GM18951 (cell line): Measurements from ENCODE around the gene SLC13A4.
"Not testable (repeated sequence)": the region's sequence is repeated elsewhere in the genome, so short reads cannot be mapped to it uniquely, and the experiment has no call there.

ENCODE experiments used
- POLR2A ChIP-seq: IDR thresholded peaks from 4 replicates; pipeline ENCODE4 v1.6.1; 2011; ENCODE audit warnings: mild to moderate bottlenecking; ENCODE audit not compliant: insufficient read length, insufficient read depth; ENCODE audit errors: extremely low read depth
- in situ Hi-C: fragments of 300-500 bp; cut with MboI; formaldehyde crosslinking; loops from one replicate; pipeline ENCODE4 v1.12.0; 2022; ENCODE audit warnings: low sequenced_read_pairs, mixed read lengths, inconsistent platforms; ENCODE audit not compliant: unreplicated experiment

Gene SLC13A4

DNA sequence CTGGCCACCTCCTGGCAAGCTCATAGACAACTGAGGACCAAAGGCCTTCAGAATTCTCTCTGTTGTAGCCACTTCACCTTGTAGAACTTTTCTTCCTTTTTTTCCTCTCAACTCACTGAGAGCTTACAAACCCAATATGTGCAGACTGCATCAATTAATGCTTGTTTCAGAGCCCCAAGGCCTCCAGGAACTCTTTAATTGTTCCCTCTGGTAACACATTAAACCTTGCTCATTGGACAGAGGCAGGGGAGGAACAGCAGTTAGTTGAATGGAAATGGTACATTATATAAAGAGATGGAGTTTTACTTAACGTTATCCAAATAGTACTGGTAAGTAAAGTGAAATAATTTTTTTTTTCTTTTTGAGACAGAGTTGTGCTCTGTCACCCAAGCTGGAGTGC is 40.5 kb downstream of the SLC13A4 start:
- in situ Hi-C loops, result no loop called here
- TF ChIP-seq POLR2A, result no peak

DNA sequence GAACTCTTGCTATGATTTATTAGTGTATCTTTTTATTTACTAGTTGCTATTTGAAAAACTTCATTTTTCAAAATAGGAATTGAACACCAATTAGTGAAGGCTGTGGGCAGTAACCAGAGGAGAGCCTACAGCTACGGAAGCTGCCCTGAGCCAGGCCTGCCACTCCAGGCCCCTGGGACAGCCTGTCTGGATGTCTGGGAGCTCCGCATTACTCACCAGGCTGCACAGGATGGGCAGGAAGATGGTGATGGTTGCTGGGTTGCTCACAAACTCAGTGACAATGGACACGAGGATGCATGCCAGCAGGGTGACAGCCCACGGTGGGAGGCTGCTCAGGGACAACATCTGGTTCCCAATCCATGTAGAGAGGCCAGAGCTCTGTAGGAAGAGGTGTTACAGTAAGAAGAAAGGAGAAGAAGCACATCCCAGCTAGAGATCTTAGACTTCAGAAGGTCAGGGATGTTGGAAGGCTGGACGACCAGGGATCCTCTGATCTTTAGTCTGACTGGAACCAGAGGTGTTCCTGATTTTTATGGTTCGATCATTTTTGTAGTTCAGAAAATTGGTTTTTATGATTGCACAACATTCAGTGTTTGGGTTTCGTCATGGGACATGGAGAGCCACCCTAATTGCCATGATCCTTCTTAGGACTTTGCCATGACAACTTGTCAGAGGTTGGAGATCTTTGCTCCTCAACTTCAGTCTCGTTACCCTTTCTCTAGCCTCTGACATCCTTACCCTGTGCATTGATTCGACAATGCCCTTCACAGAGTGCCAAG is 42.5 kb downstream of the SLC13A4 start:
- TF ChIP-seq POLR2A, result no peak
- in situ Hi-C loops, result no loop called here

DNA sequence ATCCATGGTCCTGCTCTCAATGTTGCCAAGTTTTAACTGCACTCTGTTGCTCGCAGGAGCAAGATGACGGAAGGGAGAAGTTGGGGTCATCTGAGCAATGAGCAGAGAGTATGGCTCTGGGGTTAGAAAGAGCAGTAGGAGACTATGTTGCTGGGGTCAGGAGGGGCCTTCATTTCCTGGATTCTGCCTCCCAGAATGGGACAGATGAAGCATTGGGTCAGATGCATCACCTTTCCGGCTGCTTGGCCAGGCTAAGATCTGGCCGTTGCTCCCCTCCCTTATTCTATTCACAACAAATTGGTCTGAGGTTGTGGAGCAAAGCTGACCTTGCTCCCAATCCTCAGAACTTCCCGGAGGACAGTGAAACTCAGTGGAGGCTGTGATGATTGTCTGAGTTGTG is 43.3 kb downstream of the SLC13A4 start:
- in situ Hi-C loops, result no loop called here
- TF ChIP-seq POLR2A, result no peak

DNA sequence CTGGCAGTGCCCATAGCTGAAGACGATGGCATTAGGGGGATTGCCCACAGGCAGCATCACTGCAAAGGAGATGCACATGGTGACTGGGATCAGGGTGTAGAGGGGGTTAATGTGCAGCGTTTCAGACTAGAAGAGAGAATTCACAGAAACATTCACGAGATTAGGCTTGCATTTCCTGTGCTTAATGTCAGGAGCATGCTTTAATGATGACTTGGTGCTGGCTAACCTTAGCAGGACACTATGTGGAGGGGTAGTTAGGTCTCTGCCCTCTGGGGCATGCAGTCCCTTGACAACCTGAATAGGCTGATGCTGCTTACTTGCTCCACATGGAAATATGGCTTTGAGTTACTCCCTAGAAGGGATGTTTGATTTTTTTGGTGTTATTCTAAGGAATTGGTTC is 43.9 kb downstream of the SLC13A4 start:
- in situ Hi-C loops, result no loop called here
- no peak for TF ChIP-seq POLR2A

DNA sequence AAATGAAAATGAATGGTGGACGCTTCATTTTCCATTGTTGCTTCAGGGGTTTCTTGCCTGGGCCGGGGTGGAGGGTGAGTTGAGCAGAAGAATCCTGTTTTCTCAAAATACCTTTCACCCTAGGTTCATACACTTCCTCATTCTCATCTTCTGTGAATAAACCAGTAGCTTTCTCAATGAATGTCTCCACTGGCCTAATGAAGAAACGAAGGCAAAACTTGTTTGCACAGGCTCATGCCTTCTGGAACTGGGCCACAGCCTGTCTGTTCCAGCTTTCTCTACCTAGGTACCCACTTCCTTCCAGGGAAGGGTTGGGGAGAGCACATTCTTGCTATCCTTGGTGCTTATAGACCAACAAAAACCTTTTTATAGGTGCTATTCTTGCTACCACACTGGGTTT is 44.4 kb downstream of the SLC13A4 start:
- no peak for TF ChIP-seq POLR2A
- in situ Hi-C loops, result no loop called here

DNA sequence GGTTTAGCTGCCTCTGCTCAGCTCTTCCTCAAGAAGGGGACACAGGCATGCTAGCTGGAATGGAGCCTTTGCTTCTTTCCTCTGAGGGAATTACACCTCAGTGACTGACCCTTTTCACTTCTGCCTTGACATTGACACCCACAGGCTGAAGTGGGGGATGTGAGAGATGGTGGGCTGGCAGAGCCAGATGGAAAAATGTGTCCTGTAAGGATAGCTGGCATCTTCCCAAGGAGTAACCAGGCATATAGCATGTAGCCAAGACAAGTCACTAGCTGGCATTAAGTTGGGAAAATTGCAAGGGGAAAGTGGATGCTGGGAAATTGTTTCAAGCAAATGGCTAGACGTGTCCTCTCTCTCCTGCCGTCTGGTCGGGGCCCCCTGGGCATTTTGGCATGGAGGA is 45.8 kb downstream of the SLC13A4 start:
- in situ Hi-C loops, result no loop called here
- TF ChIP-seq POLR2A, result no peak

DNA sequence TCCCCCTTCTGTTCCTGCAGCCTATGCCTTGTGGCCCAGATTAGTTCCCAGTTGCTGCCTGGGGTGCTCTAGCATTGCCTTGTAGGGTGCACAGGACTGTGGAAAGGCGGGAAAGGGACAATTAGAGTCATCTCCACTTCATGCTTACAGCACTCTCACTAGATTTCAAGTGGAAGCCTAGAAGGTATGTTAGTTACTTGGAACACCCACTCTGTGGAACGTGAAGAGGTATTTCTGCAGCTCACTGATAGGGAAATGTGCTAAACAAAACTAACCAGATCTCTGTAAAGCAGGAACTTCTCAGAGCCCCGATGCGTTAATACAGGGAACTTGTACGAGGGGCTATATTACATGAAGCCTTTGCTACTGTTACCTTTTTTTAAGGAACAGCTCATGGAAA is 46.2 kb downstream of the SLC13A4 start:
- no peak for TF ChIP-seq POLR2A
- in situ Hi-C loops, result no loop called here

DNA sequence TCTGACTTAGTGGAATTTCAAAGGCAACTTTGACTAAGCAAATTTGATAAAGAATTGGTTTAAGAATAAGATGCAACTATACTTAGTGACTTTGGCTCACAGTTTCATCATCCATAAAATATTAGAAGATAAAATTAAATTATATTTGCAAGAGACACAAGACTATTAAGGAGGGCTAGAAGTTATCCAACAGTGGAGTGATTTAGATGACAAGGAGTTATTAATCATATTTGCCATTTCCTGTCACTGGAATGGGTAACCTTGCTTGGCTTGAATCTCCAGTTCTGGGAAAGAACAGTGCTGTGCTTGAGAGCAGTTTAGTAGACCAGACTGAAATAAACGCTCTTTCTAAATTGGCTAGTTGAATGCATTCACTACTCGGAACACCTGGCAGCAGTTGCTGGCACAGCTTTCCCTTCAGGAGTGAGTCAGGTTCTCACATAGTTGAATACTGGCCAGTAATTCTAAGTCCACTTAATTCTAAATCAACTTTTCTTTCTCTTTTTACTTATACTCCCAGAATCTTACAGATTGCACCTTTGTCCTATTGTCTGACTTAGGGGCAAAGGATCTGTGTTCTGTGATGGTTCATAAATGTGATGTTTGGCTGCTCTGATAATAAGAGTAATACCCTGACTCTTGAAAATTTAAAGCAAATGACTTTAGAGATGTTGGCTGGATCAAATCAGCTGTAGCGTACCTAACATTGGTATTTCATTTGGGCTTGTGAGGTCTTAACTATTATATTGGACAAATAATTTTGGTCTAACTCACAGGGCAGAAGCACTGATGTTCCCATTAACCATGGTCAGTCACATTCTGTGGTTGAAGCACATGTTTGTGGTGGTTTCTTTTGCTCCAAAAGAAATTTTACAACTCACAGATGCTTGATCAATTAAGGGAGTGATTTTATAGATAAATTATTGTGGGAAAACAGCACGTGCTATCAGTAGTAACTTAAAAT is 49.1 kb downstream of the SLC13A4 start:
- in situ Hi-C loops, result no loop called here
- no peak for TF ChIP-seq POLR2A

DNA sequence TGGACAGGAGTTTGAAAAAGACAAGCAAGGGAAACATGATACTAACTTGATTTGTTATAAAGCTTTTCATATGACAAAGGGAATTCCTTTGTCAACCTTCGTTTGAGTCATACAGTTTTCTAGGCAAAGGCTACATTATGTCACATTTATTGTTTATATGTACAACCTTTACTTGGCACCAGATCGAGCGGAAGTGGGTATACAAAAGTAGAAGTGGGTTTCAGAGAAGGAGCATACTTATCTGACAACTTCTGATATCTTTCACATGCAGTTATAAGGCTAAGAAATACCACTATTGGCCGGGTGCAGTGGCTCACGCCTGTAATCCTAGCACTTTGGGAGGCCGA is 54.7 kb downstream of the SLC13A4 start:
- in situ Hi-C loops, result no loop called here
- no peak for TF ChIP-seq POLR2A

DNA sequence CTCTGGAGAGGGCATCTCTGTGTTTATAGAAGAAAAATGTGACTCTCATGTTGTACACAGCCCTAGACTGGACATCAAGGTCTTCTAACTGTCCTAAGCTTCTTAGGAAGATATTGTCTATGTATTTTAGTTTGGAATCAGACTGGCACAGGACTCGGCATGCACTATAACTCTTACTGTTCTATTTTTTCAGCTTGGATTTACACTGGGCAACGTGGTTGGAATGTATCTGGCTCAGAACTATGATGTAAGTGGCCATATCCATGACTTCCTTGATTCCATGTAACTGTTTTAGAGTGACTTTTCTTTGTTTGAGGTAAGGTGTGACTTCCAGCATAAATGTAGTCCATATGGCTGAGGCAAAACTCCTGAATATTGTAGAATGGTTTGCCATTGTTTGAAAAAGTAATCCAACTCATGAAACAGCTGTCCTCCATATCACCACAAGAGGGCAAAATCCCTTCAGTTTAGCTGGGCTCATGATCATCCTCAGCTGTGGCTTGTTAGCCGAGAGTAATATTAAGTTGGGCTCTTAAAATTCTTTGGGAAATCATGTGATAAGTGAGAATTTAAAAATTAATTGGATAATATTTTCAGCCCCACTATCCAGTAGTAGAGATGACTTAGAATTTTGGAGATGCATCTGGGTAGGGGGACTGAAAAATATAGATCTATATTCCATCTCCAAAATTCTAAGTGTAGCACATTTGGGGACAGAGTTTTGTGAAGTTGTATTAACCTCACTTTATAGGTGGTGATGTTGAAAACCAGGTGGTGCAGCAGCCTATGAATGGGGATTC is 55.2 kb downstream of the SLC13A4 start:
- in situ Hi-C loops, result no loop called here

DNA sequence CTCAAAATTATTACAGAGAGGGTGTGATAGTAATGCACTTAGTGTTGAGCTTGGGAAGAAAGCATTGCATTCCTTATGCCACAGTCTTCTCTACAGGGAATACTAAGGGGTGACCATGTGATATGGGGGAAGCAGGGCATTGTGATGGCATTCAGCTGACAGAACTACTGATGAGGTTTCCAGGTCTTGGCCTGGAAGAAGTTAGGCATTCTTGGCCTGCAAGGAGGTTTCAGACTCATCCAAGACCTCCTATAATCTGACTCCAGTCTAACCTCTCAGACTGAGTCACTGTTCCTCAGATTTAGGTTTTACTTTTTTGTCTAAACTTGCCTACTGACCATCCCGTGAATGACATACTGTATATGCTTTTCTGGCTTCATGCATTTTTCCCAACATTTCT is 57.8 kb downstream of the SLC13A4 start:
- no peak for TF ChIP-seq POLR2A
- in situ Hi-C loops, result no loop called here

More for the DNA sequence above, 55.2 kb downstream of the SLC13A4 start:
- no peak for TF ChIP-seq POLR2A

DNA sequence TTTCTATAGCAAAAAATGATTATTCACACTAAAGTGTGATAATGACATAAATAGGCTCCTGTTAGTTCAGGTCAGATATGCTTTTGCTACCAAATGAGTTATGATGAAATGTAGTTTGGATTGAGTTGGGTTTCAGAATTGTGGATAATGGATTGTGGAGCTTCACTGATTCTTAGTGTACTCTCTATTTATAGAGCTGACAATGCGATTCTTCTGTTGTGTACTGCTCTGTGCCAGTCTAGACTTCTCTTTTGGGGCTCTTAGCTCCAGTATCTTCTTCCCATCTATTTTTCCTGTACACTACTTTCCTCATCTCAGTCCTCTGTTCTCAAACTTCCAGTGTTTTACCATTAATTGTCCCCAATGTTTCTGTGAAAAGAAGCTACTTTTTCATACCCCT is 58.2 kb downstream of the SLC13A4 start:
- TF ChIP-seq POLR2A, result no peak
- in situ Hi-C loops, result no loop called here

DNA sequence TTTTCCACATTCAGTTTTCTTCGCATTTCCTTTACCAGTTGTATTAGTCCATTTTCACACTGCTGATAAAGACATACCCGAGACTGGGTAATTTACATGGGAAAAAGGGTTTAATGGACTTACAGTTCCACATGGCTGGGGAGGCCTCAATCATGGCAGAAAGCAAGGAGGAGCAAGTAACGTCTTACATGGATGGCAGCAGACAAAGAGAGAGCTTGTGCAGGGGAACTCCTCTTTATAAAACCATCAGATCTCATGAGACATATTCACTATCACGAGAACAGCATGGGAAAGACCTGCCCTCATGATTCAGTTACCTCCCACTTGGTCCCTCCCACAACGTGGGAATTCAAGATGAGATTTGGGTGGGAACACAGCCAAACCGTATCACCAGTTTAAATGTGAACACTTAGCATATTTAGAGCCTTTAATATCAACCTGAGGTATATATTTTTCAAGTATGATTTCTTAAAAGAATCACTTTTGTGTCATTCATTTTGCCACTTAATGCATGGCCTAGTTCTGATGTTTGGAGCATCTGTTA is 59.1 kb downstream of the SLC13A4 start:
- in situ Hi-C loops, result not testable (repeated sequence)

DNA sequence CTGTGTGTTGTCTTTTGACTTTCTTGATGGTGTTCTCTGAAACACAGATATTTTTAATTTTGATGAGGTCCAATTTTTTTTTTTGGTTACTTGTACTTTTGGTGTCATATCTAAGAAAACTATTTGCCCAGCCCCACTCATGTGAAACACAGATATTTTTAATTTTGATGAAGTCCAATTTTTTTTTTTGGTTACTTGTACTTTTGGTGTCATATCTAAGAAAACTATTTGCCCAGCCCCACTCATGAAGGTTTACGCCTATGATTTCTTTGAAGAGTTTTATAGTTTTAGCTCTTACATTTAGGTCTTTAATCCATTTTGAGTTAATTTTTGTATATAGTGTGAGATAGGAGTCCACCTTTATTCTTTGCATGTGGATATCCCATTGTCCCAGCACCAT is 60.4 kb downstream of the SLC13A4 start:
- in situ Hi-C loops, result not testable (repeated sequence)
